ENCODE results near the gene GANAB.

The GANAB gene

DNA sequence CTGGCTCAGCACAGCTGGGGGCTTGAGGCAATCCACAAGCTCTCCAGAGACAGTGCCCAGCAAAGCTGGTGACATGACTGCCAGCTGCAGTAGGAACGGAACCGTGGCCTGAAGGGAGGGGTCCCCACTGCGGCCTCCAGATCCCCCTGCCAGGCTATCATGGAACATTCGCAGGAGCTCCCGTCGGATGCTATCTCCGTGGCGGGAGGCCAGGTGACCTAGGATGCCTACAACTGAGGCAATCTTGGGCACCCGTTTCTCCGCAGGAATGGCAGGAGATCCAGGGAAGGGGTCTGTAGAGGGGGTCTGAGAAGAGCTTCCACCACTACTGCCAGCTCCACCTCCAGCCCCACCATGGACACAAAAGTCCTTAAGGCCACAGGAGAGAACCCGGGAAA is 2.6 kb upstream of the GANAB start:
- no peak overlapping the region for H3K27ac ChIP-seq

DNA sequence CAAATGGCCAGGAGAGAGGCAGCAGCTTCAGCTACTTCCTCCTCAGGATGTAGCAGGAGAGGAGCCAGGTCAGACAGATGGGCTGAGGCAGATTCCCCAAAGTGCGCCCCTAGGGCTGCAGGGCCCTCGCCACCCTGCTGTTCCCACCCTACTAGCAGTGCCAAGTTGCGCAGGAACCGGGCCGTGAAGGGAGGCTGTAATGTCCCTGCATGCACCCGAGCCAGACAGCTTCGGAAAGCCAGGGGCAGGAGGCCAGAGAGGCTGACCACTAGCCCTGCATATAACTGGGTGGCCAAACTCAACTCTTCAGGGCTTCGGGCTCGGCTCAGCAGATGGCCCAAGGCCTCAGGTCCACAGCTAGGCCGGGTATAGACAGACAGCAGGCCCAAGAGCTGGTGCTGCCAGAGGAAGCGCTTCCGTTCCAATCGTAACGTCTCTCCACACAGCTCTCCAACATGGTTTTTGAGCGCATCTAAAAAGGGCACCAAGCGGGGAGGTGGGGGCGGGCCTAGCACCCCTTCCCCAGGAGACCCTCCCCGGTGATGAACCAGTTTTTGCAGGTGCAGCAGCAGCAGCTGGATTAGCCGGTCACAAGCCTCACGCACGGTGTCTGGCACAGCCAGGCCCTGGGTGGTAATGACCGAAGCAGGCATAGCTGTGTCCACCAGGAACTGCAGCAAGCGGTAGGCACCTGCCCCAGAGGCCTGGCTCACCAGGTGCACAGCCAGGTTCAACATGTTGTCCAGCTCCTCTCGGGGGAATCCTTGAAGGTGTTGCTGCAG is 2.0 kb upstream of the GANAB start:
- H3K27ac ChIP-seq = no peak overlapping the region
- TF ChIP-seq, protein P1, sequence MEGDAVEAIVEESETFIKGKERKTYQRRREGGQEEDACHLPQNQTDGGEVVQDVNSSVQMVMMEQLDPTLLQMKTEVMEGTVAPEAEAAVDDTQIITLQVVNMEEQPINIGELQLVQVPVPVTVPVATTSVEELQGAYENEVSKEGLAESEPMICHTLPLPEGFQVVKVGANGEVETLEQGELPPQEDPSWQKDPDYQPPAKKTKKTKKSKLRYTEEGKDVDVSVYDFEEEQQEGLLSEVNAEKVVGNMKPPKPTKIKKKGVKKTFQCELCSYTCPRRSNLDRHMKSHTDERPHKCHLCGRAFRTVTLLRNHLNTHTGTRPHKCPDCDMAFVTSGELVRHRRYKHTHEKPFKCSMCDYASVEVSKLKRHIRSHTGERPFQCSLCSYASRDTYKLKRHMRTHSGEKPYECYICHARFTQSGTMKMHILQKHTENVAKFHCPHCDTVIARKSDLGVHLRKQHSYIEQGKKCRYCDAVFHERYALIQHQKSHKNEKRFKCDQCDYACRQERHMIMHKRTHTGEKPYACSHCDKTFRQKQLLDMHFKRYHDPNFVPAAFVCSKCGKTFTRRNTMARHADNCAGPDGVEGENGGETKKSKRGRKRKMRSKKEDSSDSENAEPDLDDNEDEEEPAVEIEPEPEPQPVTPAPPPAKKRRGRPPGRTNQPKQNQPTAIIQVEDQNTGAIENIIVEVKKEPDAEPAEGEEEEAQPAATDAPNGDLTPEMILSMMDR (conservative IDR thresholded peaks at IDR 0.05) = no peak

More for the DNA sequence above, 2.6 kb upstream of the GANAB start:
- TF ChIP-seq, protein P1 (conservative IDR thresholded peaks at IDR 0.05) = no peak

DNA sequence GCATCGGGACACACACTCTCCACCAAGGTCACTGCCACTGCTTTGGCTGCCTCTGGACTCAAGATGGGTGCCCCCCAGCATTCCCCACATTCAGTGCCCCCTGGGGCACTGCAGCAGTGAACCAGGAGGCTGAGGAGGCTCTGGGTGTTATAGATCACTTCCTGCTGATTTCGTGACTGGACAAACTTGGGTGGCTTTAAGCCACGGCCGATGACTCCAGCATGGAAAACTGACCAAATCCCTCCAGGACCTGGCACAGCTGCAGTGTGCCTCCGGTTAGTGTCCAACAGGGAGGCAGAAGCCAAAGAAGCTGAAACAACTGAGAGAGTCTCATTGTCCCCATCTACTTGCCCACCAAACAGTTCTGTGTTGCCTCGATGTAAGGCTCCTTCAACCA is 1.2 kb upstream of the GANAB start:
- TF ChIP-seq, protein P1 (conservative IDR thresholded peaks at IDR 0.05) = no peak
- H3K27ac ChIP-seq = peak overlapping the region; percentile 91; the same call in 1 of the 2 replicates

DNA sequence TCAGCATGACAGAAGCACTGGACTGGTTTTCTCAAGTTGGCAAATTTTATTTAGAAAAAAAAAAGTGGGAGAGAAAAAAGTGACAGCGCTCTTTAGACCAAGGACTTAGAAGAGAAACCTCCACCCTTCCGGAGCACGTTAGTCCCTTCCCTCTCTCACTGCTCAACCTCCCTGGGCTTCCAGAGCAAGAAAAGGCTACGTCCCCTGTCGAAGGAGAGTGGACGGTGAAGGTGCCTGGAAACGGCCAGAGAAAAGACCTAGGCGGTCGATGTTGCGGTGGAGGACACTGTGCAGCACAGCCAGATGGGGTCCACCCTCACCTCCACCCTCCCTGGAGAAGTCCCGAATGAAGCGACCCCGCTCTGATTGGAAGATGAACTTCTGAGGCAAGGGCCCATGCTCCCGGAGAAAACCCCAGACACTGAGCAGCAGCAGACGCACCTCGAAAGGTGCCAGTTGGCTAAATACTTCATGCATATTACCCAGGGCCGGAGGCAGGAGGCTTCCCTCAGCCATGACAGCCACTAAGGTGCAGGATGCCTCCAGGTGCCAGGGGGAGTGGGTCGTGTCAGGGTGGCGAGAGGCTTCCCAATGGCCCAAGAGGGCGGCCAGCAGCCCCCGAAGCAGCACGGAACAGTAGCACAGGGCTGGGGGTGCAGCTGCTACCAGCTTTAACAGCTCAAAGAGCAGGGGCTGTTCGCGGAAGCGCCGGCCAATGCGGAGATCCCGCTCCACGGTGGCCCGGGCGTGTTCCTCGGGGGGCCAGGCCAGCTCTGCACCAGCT is 604 bp upstream of the GANAB start:
- H3K27ac ChIP-seq = peak overlapping the region; percentile 91
- TF ChIP-seq, protein P1 (conservative IDR thresholded peaks at IDR 0.05) = no peak

DNA sequence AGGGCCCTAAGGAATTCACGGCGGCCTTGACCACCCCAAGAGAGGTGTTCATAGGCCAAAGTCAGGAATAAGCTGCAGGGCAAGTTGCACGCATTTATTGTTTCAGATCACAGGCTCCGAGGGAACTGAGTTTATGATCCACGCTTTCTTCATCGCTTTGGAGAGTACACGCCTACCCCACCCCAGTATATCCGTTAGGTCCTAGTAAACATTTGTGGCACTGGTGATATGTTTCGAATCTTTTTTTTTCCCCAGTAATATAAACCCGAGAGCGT is 805 bp downstream of the GANAB start:
- TF ChIP-seq, protein P1 (conservative IDR thresholded peaks at IDR 0.05) = no peak
- H3K27ac ChIP-seq = peak overlapping the region; percentile 91

DNA sequence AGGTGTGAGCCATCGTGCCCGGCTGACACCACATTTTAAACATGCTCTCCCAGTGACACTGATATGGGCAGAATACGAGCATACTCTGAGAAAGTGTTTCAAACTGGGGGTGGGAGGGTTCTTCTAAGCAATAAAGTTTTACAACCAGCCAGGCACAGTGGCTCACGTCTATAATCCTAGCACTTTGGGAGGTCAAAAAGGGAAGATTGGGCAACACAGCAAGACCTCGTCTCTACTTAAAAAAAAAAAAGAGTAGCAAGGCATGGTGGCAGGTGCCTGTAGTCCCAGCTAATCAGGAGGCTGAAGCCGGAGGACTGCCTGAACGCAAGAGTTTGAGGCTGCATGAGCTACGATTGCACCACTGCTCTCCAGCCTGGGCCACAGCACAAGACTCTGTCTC is 2.2 kb downstream of the GANAB start:
- H3K27ac ChIP-seq = peak overlapping the region; percentile 19; the same call in 1 of the 2 replicates
- TF ChIP-seq, protein P1 (conservative IDR thresholded peaks at IDR 0.05) = no peak

DNA sequence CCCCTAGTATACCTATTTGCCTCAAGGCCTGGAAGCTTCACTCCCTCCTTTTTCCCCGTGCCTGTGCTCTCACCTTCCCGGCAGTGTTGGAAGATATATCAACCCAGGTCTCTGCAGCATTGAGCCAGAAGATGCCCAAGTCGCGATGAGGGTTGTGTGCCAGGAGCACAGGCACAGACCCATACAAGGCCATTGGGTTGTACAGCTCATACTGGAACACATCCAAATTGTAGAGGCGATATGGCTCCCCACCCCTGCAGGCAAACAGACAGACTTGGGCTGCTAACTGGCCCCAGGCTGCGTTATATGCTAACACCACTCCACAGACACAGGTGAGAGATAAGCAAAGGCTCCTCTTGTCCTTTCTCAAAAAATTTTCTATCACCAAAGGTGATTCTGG is 13.9 kb downstream of the GANAB start:
- H3K27ac ChIP-seq = no peak overlapping the region
- TF ChIP-seq, protein P1 (conservative IDR thresholded peaks at IDR 0.05) = no peak

Data from VCaP (cell line).